Left renal pelvis (tissue), 4 donors: ENCODE results near the gene CCDC85B. TPM values are rescaled to one million over a fixed set of nuclear protein-coding genes. Genes with fewer than 3 reads are reported as not detected.
"Not testable (repeated sequence)": the region's sequence is repeated elsewhere in the genome, so short reads cannot be mapped to it uniquely, and the experiment has no call there.

ENCODE experiments used
- DNase-seq, 4 donors: peaks; one replicate each; pipeline ENCODE4 v3.0.0-alpha.2; 2013; ENCODE audit warnings: low read depth in 4 of 4, low spot score in 3 of 4
- polyA plus RNA-seq, 4 donors: library from polyadenylated mRNA; unstranded; fragments of 120-200 nt; gene quantifications; one replicate each; pipeline ENCODE4 v1.2.1, GENCODE V29; 2013; ENCODE audit not compliant: insufficient read length in 4 of 4

The CCDC85B gene
- polyA plus RNA-seq, 4 donors: 4.8 to 15.0 (median 9.7) TPM

DNA sequence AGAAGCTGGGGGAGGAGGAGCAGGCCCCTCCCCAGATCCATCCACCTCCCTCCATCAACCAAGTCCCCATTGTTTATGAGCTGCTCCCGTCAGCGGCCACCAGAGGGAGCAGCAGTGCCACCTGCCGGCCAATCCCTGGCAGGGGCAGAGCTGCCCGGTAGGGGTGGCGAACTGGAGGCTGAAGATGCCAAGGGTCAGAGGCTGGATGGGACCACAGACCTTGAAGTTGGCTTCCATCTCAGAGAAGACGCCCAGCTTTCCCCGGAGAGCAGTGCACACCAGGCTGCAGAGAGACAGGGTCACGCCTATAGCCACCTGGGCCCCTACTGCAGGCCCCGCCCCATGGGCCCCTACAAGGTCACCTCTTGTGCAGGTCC is 5.8 kb upstream of the CCDC85B start:
- DNase-seq: no peak

GRCh38 chr11:65885231-65885630 is 5.2 kb upstream of the CCDC85B start:
- DNase-seq: no peak

GRCh38 chr11:65885808-65886536 is 4.5 kb upstream of the CCDC85B start:
- no peak for DNase-seq

GRCh38 chr11:65886826-65887722 is 3.4 kb upstream of the CCDC85B start:
- DNase-seq: no peak

DNA sequence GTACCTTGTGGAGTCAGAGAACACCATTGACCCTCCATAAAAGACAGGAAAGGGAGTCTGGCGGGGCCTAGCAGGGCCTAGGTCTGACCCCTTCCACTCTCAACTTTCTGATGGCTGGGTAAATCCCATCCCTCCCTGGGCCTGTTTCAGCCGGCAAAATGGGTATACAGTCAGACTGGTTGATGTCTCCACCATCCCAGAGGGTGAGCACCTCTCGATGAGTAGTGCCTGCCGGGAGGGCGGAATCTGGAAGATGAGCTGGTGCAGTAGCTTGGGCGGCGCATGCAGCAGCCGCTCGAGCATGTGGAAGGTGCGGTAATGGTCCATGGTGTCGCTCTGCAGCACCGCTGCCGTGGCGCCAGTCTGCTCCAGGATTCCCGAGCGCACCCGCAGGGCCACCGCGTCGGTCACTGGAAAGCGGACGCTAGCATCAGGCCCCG is 2.7 kb upstream of the CCDC85B start:
- DNase-seq: no peak

- DNase-seq: peak; percentile 89 to 94 (median 92)
These were observed 2.2 kb upstream of the CCDC85B start, which contains the start of gene FIBP for GRCh38 chr11:65888163-65888814. Gene FIBP (minus strand): TSS chr11:65888471. CDS start chr11:65888418, 53 bp downstream.

- DNase-seq: no peak
These were observed 1.0 kb downstream of the CCDC85B start for GRCh38 chr11:65891219-65892136.

GRCh38 chr11:65892137-65892540 is 1.7 kb downstream of the CCDC85B start:
- not testable (repeated sequence) for DNase-seq

DNA sequence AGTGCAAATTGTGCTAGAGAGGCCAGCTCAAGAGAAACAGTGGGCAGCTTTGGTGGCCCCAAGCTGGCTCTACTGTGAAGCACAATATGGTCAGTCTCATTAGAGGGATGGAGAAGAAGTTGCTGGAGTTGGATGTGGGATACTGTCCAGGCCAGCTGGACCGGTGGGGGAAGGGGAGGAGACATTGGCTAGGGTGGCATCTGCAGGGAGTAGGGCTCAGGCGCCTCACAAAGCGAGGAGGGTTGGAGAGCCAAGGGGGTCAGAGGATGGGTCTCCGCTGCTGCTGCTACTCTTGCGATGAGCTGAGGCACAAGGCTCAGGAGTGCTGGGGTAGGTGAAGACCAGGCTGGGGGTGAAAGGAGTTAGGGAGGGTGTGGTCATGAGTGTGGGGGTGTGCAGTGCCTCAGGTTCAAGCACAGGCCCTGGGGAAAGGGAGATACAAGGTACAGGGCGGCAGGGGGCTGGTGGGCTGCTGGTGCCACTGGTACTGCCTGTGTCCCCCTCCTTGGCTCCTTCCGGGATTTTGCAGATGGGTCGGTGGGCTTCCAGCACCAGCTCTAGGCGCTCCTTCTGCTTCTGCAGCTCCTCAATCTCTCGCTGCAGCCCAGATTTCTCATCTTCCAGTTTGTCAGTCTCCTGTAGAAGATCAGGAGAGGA is 2.3 kb downstream of the CCDC85B start:
- DNase-seq: no peak

DNA sequence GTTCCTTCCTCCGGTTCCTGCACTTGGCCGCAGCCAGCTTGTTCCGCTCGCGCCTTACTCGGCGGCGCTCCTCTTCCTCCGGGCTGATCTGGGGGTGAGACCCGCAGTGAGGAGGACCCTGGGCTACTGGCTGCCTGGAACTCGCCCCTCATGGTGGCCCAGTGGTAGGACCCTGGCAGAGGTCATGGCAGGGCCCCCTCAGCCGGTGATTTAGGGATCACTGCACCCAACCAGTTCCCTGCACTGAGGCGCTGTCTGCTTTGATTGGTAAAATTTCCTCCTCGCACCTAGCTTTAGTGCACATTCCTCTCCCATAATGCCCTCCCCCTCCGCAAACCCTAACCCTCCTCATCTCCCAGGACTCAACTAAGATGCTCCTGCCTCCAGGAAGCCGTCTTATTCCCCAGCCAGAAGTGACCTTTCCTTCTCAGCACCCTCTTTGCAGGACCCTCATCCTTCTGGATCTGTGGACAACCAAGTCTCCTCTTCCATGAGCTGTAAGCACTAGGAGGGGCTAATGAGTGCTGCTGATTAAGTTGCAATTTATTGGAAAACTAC is 3.6 kb downstream of the CCDC85B start:
- no peak for DNase-seq

DNA sequence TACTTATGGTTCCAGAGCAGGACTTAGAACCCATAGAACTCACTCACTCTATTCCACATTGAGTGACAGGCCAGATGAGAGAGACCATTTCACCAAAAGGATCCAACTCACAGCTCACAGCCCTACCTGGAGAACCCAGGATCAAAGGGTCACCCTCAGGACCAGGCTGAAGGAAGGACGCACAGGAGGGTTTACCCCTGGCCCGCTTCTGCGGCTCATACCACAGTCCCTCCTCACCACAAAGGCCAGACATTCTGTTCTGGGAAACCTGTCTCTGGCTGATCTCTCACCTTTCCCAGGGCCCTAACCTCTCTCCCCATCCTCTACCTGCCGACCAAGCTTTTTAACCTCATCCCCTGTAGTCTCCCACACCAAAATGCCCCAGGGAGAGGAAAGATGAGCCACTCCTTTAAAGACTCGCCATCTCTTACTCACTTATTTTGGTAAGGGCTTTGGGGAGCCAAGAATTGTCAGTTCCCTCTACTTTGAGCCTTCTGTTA is 5.1 kb downstream of the CCDC85B start:
- DNase-seq: no peak

DNA sequence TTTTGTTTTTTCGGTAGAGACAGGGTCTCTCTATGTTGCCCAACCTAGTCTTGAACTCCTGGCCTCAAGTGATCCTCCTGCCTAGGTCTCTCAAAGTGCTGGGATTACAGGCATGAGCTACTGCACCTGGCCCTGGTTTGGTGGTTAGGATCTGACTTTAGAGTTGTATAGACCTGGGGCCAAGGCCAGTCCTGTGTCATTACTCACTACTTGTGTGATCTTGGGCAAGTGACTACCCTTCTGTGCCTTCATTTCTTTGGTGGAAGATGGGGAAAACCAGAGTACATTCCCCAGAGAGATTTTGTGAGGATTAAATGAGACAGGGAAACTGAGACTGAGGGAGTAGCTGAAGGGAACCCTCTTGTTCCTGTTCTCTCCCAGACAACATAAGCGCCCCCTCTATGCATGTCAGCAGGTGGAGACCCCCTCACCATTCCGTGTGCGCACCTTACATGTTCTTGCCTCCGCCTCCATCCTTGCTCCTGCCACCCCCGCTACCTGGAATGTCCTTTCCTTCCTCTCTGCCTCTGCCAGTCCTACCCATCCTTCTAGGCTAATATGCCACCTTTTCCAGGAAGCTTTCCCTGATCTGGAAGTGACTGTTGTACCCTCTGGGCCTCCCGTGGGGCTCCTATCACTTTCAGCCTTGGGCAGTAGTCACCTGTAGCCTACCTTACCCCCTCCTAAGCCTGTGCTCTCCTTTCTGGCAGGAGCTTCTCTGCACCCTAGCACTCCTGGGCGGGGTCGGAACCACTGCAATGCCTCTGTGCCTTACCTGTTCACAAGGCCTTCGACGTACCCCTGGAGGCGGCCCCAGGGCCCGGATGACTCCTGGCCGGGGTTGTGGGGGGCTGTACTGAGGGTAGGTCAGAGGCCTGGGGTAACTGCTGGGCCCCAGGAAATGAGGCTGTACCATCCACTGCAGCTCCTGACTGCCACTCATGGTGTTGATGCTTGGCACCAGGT is 5.8 kb downstream of the CCDC85B start:
- no peak for DNase-seq

DNA sequence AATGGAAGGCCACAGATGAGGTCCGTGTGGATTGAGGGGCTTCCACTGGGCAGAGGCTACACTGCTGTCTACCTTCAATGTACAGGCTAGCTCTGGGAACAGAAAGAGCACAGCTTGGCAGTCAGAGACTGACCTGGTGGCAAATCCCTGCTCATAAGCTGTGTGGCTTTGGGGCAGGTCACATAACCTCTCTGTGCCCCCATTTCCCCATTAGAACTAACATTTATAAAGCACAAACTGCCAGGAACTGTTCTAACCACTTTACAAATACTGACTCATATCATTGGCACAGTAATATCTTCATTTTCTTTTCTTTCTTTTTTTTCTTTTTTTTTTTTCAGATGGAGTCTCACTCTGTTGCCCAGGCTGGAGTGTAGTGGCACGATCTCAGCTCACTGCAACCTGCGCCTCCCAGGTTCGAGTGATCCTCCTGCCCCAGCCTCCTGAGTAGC is 6.6 kb downstream of the CCDC85B start:
- DNase-seq: no peak

GRCh38 chr11:65898656-65899355 is 8.3 kb downstream of the CCDC85B start:
- DNase-seq: no peak

- DNase-seq: no peak
These were observed 9.1 kb downstream of the CCDC85B start for GRCh38 chr11:65899356-65900124.

- no peak for DNase-seq
These were observed 9.8 kb downstream of the CCDC85B start, which contains the start of gene FOSL1 for GRCh38 chr11:65900125-65900898. Gene FOSL1 (minus strand): TSS chr11:65900388. CDS start chr11:65900339, 49 bp downstream.
